ENCODE measurements around the gene EHMT1.
"Not testable (repeated sequence)": the region's sequence is repeated elsewhere in the genome, so short reads cannot be mapped to it uniquely, and the experiment has no call there.

EHMT1 gene

DNA sequence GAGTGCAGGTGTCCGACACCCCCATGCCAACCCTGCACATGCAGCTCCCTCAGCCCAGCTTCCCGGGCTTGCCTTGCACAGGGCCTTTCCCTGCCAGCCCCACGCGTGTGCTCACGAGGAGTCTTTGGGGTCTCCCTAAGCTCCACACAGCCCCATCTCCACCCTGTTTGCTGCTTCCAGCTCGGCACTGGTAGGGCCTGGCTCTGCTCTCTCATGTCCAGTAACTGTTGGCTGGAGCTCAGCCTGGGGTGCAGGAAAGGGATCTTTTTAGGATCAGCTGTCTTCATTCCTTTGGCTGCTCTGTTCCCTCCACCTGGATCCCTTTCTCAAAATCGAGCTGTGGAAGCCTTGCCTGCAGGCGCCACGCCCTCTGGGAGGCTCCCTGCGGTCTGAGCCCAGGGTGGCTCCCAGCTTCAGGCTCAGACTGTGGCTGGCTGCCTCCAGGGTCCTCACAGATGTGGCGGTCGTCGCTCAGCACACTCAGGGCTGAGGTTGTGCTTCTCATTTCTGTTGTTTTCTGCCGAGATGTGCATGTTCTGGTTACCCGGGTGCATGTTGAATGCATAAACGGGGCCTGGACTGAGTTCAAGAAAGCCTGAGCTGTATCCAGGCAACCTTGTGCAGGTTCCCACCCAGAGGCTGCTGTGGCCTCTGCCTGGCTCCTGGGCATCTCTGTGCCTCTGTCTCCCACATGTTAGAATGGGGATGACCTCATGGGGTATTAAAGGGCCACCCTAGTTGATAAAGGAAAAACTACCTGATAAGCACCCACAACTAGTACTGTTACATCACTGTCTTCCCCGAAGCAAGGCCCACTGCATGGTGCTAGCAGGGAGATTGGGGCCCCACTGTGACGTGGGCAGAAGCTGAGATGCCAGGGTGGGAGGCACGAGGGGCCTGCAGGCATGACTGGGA is 263.0 kb downstream of the EHMT1 start:
- no peak for TF ChIP-seq ZFX (IDR thresholded peaks at IDR 0.05)
- TF ChIP-seq, protein P1, sequence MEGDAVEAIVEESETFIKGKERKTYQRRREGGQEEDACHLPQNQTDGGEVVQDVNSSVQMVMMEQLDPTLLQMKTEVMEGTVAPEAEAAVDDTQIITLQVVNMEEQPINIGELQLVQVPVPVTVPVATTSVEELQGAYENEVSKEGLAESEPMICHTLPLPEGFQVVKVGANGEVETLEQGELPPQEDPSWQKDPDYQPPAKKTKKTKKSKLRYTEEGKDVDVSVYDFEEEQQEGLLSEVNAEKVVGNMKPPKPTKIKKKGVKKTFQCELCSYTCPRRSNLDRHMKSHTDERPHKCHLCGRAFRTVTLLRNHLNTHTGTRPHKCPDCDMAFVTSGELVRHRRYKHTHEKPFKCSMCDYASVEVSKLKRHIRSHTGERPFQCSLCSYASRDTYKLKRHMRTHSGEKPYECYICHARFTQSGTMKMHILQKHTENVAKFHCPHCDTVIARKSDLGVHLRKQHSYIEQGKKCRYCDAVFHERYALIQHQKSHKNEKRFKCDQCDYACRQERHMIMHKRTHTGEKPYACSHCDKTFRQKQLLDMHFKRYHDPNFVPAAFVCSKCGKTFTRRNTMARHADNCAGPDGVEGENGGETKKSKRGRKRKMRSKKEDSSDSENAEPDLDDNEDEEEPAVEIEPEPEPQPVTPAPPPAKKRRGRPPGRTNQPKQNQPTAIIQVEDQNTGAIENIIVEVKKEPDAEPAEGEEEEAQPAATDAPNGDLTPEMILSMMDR (conservative IDR thresholded peaks at IDR 0.05), result no peak
- H3K27ac ChIP-seq, result no peak overlapping the region

DNA sequence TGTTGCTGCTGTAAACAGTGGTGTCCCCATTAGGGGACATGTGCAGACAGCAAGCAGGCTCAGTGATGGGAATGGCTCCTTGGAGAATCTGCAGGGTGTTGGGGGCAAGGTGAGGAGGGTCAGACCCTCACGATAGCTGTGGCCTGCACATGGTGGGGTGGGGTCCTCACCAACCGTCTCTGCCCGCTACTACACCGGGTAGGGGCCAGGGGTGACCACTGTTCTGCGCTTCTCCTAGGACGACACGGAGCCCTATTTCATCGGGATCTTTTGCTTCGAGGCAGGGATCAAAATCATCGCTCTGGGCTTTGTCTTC is 263.7 kb downstream of the EHMT1 start:
- H3K27ac ChIP-seq, result no peak overlapping the region
- no peak for TF ChIP-seq ZFX (IDR thresholded peaks at IDR 0.05)
- TF ChIP-seq, protein P1 (conservative IDR thresholded peaks at IDR 0.05), result no peak

DNA sequence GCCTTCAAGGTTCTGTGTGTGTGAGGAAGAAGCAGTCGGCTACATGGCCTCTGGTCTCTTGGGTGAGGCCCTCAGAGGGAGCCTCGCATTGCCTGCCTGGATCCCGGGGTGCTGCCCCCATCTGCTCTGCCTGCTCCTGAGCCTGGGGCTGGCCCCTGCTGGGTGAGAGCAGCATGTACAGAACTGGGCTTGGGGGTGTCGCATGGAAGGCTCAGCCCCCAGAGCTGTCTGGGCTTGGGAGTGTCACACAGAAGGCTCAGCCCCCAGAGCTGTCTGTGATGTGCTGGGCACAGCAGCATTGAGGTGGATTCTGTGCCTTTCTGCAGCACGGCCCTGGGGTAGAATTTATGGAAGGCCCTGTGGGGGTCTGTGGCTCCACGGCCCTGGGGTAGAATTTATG is 265.2 kb downstream of the EHMT1 start:
- H3K27ac ChIP-seq, result not testable (repeated sequence)

DNA sequence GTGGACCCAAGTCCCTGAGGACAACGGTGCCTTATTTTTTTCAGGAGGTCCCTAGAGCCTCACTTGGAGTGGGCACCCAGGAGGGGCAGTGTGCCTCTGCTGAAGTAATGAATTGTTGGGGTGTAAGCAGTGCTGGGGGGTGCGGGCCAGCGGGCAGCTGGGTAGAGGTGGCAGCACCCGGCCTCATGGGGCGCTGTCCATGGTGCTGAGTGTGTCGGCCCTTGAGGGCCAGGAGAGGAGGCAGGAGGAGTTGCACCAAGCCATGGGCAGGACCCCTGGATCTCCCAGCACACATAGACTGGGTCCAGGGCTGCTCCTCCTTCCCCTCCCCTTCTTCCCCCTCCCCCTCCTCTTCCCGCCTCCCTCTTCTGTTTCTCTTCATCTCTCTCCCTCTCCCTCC is 265.7 kb downstream of the EHMT1 start:
- H3K27ac ChIP-seq, result not testable (repeated sequence)

DNA sequence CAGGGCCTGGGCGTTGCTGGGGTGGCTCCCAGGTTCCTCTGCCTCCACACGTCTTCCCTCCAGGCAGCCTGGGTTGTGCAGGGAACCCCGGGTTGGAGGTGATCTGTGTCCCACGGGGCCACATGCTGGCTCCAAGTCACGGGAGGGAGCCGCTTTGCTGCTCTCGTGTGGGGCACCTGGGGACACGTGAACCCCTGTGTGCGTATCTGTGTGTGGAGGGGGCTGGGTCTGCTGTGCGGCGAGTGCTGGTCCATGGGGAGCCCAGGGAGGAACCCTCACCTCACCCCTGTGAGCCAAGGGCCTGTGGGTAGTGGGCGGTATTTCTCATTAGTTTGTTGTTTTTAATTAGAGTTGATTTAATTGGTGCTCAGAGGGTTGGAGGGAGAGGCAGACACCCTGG is 266.3 kb downstream of the EHMT1 start:
- not testable (repeated sequence) for H3K27ac ChIP-seq

Data from C4-2B (cell line).